ENCODE results near the gene UBAC1.

- TF ChIP-seq, protein P1, sequence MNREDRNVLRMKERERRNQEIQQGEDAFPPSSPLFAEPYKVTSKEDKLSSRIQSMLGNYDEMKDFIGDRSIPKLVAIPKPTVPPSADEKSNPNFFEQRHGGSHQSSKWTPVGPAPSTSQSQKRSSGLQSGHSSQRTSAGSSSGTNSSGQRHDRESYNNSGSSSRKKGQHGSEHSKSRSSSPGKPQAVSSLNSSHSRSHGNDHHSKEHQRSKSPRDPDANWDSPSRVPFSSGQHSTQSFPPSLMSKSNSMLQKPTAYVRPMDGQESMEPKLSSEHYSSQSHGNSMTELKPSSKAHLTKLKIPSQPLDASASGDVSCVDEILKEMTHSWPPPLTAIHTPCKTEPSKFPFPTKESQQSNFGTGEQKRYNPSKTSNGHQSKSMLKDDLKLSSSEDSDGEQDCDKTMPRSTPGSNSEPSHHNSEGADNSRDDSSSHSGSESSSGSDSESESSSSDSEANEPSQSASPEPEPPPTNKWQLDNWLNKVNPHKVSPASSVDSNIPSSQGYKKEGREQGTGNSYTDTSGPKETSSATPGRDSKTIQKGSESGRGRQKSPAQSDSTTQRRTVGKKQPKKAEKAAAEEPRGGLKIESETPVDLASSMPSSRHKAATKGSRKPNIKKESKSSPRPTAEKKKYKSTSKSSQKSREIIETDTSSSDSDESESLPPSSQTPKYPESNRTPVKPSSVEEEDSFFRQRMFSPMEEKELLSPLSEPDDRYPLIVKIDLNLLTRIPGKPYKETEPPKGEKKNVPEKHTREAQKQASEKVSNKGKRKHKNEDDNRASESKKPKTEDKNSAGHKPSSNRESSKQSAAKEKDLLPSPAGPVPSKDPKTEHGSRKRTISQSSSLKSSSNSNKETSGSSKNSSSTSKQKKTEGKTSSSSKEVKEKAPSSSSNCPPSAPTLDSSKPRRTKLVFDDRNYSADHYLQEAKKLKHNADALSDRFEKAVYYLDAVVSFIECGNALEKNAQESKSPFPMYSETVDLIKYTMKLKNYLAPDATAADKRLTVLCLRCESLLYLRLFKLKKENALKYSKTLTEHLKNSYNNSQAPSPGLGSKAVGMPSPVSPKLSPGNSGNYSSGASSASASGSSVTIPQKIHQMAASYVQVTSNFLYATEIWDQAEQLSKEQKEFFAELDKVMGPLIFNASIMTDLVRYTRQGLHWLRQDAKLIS (CRISPR knock-in tag; IDR thresholded peaks at IDR 0.05; ENCODE audit: borderline replicate concordance) = no peak
- TF ChIP-seq, protein P2, sequence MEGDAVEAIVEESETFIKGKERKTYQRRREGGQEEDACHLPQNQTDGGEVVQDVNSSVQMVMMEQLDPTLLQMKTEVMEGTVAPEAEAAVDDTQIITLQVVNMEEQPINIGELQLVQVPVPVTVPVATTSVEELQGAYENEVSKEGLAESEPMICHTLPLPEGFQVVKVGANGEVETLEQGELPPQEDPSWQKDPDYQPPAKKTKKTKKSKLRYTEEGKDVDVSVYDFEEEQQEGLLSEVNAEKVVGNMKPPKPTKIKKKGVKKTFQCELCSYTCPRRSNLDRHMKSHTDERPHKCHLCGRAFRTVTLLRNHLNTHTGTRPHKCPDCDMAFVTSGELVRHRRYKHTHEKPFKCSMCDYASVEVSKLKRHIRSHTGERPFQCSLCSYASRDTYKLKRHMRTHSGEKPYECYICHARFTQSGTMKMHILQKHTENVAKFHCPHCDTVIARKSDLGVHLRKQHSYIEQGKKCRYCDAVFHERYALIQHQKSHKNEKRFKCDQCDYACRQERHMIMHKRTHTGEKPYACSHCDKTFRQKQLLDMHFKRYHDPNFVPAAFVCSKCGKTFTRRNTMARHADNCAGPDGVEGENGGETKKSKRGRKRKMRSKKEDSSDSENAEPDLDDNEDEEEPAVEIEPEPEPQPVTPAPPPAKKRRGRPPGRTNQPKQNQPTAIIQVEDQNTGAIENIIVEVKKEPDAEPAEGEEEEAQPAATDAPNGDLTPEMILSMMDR (IDR thresholded peaks at IDR 0.05) = no peak
- TF ChIP-seq, protein P3, sequence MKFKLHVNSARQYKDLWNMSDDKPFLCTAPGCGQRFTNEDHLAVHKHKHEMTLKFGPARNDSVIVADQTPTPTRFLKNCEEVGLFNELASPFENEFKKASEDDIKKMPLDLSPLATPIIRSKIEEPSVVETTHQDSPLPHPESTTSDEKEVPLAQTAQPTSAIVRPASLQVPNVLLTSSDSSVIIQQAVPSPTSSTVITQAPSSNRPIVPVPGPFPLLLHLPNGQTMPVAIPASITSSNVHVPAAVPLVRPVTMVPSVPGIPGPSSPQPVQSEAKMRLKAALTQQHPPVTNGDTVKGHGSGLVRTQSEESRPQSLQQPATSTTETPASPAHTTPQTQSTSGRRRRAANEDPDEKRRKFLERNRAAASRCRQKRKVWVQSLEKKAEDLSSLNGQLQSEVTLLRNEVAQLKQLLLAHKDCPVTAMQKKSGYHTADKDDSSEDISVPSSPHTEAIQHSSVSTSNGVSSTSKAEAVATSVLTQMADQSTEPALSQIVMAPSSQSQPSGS (CRISPR knock-in tag; IDR thresholded peaks at IDR 0.05; ENCODE audit: borderline replicate concordance, low read depth) = no peak
- TF ChIP-seq JUN (CRISPR knock-in tag; IDR thresholded peaks at IDR 0.05) (no peak), ERG (CRISPR knock-in tag; IDR thresholded peaks at IDR 0.05) (no peak; the same call in 1 of the 2 replicates), MXD4 (CRISPR knock-in tag; IDR thresholded peaks at IDR 0.05; ENCODE audit: borderline replicate concordance) (no peak), ESRRA (CRISPR knock-in tag; IDR thresholded peaks at IDR 0.05; ENCODE audit: borderline replicate concordance) (no peak)
- TF ChIP-seq, protein P4, sequence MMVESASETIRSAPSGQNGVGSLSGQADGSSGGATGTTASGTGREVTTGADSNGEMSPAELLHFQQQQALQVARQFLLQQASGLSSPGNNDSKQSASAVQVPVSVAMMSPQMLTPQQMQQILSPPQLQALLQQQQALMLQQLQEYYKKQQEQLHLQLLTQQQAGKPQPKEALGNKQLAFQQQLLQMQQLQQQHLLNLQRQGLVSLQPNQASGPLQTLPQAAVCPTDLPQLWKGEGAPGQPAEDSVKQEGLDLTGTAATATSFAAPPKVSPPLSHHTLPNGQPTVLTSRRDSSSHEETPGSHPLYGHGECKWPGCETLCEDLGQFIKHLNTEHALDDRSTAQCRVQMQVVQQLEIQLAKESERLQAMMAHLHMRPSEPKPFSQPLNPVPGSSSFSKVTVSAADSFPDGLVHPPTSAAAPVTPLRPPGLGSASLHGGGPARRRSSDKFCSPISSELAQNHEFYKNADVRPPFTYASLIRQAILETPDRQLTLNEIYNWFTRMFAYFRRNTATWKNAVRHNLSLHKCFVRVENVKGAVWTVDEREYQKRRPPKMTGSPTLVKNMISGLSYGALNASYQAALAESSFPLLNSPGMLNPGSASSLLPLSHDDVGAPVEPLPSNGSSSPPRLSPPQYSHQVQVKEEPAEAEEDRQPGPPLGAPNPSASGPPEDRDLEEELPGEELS (CRISPR knock-in tag; IDR thresholded peaks at IDR 0.05) = no peak
Measured at GRCh38 chr9:135993765-135994500, 32.8 kb upstream of the UBAC1 start.

Measured in WTC11 (cell line).